GM13977 (cell line): ENCODE measurements around the gene OR6B1.
"Not testable (repeated sequence)": the region's sequence is repeated elsewhere in the genome, so short reads cannot be mapped to it uniquely, and the experiment has no call there.

Experiments
- DNase-seq: peaks from one replicate; pipeline ENCODE4 v3.0.0; 2012; ENCODE audit warnings: low spot score
- in situ Hi-C: fragments of 300-500 bp; cut with MboI; formaldehyde crosslinking; loops from one replicate; pipeline ENCODE4 v1.12.0; 2022; ENCODE audit warnings: low sequenced_read_pairs, low pct_unique_long_range_greater_than_20kb, mixed read lengths, inconsistent platforms; ENCODE audit not compliant: unreplicated experiment
- TF ChIP-seq, protein P1 (sequence below): IDR thresholded peaks from 2 replicates; pipeline ENCODE4 v1.5.1; 2012; ENCODE audit warnings: mild to moderate bottlenecking, control low read depth; ENCODE audit not compliant: insufficient read depth; ENCODE audit errors: extremely low read depth, missing control alignments

The OR6B1 gene

DNA sequence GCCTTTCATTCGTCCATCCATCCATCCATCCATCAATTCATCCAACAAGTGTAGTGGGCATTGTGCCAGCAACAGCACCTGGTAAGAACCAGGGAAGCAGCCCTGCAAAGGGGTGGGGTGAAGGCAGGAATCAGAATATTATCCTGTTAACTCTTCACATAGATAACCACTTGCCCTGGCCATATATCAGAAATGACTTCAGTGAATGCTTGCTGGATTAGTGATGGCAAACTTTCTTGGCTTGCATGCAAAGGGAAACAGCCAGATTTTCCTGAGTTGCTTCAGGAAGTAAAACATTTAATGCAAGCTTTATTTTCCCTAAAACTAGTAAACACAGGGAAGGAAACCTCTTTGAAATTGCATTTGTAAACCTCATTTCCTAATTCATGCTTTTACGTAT, 49.4 kb downstream of the OR6B1 start:
- no peak for DNase-seq
- in situ Hi-C loops = no loop called here

DNA sequence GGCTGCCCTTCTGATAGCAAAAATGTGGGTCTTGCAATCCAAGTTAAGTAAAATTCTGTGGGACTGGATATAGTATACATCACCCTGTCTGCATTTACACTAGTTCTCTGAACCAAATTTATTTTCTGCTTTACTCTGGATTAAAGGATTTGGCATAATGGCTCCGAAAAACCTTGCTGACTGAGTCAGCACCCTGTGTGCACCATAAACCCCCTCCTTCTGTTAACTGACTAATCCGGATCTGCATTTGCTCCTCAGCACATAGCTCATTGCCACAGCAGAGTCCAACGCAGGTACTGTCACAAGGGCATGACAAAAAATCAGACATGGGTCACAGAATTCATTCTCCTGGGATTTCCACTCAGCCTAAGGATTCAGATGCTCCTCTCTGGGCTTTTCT, 50.0 kb downstream of the OR6B1 start:
- in situ Hi-C loops = no loop called here
- TF ChIP-seq, protein P1, sequence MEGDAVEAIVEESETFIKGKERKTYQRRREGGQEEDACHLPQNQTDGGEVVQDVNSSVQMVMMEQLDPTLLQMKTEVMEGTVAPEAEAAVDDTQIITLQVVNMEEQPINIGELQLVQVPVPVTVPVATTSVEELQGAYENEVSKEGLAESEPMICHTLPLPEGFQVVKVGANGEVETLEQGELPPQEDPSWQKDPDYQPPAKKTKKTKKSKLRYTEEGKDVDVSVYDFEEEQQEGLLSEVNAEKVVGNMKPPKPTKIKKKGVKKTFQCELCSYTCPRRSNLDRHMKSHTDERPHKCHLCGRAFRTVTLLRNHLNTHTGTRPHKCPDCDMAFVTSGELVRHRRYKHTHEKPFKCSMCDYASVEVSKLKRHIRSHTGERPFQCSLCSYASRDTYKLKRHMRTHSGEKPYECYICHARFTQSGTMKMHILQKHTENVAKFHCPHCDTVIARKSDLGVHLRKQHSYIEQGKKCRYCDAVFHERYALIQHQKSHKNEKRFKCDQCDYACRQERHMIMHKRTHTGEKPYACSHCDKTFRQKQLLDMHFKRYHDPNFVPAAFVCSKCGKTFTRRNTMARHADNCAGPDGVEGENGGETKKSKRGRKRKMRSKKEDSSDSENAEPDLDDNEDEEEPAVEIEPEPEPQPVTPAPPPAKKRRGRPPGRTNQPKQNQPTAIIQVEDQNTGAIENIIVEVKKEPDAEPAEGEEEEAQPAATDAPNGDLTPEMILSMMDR = no peak
- no peak for DNase-seq

More for the DNA sequence above, 49.4 kb downstream of the OR6B1 start:
- TF ChIP-seq, protein P1 = no peak

DNA sequence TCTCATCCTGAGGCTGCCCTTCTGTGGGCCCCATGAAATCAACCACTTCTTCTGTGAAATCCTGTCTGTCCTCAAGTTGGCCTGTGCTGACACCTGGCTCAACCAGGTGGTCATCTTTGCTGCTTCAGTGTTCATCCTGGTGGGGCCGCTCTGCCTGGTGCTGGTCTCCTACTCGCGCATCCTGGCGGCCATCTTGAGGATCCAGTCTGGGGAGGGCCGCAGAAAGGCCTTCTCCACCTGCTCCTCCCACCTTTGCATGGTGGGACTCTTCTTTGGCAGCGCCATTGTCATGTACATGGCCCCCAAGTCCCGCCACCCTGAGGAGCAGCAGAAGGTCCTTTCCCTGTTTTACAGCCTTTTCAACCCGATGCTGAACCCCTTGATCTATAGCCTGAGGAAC, 50.8 kb downstream of the OR6B1 start:
- DNase-seq, in situ Hi-C loops: not testable (repeated sequence)

DNA sequence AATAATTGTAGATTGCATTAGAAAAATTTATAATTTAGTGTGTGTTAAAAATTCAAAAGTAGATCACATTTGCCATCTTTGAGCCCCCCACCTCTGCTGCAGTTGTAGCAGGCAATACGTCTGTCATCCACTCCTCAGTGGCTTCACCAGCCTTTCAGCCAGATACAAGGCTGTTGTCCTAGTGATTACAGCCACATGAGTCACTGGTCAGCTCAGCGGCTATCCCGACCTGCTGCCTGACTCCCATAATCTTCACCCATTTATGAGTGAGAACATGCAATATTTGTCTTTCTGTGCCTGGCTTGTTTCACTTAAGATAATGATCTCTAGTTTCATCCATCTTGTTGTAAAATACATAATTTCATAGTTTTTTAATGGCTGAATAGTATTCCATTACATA, 57.8 kb downstream of the OR6B1 start:
- in situ Hi-C loops = no loop called here
- no peak for DNase-seq

More for the DNA sequence above, 57.8 kb downstream of the OR6B1 start:
- TF ChIP-seq, protein P1 = no peak
